HG03280 (cell line): ENCODE measurements around the gene PSMA2.

Experiments
- ATAC-seq: cut with Tn5 transposase; IDR thresholded peaks from one replicate; pipeline ENCODE4 v1.9.1; 2021; ENCODE audit warnings: mild to moderate bottlenecking, moderate library complexity; ENCODE audit not compliant: unreplicated experiment

Gene PSMA2

DNA sequence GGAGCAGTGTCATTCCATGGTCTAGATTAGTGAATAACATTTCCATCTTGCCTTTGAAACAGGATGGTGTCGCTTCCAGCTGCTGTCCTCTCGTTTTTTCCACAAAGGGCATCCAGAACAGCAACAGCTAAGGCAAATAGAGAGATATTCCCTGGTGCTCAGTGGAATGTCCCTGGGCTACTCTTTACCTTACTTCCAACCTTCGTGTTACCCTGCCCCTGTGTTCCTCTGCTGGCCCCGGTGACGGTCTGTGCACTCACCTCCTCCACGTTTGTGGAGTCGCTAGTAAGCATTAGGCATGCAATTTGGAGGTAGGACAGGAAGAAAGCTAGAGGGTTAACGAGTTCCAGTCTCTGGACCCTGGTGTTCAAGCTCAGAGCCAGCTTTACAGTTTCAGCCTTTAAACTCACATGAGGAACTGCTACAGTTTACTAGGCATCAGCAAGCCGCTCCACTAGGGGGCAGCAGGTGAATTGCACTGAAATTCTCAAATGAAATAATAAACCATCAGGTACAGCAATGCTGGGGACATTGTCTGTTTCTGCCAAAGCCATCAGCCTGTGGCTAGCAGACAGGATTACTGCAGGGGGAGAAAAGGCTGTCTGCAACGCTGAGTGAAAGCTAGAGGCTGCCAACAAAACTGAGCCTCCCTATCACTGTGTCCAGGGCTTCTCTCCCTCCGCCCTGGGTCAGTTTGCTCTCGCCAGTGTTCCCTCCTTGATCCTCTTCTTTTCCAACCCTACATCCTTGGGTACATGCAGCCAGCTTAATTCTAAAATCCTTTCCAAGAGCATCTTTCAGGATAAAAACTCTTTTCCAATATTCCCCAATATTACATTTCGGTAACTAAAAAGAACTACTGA is 9.2 kb upstream of the PSMA2 start:
- no peak for ATAC-seq

- ATAC-seq = no peak
Observed at GRCh38 chr7:42939457-42940240, 7.7 kb upstream of the PSMA2 start.

GRCh38 chr7:42935861-42936260 is 3.9 kb upstream of the PSMA2 start:
- no peak for ATAC-seq

- no peak for ATAC-seq
Observed at GRCh38 chr7:42934291-42934690, 2.3 kb upstream of the PSMA2 start.

DNA sequence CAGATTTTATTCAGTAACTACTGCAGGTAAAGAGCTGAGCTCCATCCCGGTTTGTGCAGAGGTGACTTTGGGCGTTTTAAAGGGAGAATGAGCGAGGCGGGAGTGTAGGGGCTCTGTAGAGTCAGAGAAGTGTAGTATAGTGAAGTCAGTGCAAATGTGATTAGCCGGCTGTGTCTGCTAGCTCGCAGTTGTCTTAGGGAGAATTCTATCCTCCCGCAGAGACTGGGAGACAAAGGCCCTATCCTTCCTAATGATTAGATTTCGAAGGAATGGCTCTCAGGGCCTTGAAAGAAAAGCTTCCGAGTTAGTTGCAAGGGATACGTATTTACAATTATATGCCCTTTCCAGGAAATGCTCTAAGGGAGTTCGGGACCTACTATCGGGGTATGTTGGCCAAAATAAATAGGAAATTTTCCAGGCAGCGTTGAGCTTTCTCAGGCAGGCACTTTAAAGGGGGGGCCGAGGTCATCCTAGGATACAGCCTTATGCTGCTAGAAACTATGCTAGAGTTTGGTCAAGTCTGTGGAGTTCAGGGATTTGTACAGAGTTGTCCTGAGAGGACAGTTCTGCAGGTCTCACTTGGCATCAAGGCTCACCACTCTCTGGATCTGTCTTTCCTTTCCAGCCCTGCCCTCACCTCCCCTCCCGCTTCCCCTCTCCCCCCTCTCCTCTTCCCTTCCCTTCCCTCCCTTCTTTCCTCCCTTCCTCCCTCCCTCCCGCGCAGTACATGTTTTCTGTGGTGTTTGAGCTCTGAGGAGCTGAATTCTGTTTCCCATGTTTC is 1.0 kb upstream of the PSMA2 start:
- no peak for ATAC-seq

GRCh38 chr7:42931447-42931833 is 534 bp downstream of the PSMA2 start:
- no peak for ATAC-seq

- ATAC-seq = no peak
Observed at GRCh38 chr7:42930889-42931288, 1.1 kb downstream of the PSMA2 start.

DNA sequence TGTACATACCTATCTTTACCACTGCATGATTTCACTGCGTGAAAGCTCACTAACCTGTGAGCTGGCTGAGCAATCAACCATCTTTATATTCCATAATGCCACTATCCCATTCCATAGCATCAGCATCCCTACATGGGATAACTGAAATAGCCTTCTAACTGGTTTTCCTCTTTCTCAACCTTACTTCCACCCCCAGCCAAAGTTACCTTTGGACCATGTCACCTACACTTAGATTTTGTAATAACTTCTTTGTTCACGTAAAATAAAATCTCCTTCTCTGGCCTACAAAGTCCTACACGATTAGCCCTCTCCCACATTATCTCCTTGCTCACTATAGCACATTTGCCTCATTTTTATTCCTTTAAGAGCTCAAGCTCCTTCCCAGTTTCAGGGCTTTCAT is 2.5 kb downstream of the PSMA2 start:
- no peak for ATAC-seq

DNA sequence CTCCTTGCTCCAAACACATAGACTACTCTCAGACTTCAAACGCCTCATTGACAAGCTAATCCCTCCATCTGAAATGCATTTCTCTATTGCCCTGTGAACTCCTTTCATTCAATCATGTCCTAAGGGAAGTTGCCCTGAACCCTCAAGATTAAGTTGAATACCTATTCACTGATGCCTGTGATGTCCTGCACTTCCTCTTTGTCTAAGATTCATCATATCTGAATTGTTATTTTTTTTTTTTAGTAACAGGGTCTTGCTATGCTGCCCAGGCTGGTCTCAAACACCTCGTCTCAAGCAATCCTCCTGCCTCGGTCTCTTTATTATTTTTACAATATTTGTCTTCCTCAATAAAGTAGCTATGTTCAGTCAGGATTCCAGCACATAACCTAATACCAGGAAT is 3.2 kb downstream of the PSMA2 start:
- ATAC-seq = no peak

- ATAC-seq = no peak
Observed at GRCh38 chr7:42926204-42926603, 5.8 kb downstream of the PSMA2 start.

- no peak for ATAC-seq
Observed at GRCh38 chr7:42925630-42926029, 6.3 kb downstream of the PSMA2 start.

GRCh38 chr7:42924223-42924838 is 7.6 kb downstream of the PSMA2 start:
- no peak for ATAC-seq

DNA sequence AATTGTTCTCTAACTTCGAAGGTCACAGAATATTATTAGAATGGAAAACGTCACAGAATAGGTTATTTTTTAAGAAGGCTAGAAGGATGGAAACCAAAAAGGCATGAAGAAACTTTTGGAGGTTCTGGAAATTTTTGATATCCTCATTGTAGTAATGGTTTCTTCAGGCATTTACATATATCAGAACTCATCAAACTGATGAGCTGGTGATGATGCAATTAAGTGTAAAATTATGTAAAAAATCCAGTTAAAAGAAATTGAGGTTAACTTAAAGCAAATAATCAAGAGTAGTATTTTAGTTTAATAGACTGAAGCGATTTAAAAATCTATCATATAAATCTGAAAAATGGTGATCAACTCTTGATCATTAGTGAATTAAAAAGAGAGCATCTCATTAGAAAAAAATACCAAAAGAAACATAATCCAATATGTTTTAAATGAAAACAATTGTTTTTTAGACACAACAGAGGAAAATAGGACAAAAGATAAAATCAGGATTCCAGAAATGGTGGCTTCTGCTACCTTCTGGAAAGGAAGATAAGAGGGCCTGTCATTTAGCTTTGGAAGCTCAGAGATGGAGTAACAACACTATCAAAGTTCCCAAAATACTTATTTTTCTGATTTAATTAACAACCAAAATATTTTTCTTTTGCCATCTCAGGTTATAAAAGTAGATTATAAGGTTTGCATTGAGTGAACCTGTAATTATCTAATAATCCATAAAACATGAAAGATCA is 9.8 kb downstream of the PSMA2 start:
- ATAC-seq = no peak

DNA sequence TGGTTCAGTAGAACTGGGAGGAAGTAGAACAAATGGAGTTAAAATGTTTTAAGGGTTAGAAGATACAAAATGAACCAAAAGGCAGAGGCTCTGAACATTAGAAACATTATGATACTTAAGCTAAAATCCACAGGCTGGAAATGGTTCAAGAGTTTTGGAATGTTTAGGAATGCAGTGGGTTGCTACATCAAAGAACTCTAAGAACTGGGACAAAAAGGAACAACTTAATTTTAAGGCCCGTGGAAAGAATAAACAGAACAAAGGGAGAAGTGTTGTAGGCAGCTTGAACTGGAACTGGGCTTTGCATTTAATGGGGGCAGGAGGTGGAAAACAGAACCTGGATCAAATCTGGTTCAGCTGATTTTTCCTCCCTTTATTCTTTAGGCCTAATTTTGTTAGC is 16.6 kb downstream of the PSMA2 start:
- ATAC-seq = no peak

GRCh38 chr7:42914421-42915045 is 17.4 kb downstream of the PSMA2 start:
- no peak for ATAC-seq

DNA sequence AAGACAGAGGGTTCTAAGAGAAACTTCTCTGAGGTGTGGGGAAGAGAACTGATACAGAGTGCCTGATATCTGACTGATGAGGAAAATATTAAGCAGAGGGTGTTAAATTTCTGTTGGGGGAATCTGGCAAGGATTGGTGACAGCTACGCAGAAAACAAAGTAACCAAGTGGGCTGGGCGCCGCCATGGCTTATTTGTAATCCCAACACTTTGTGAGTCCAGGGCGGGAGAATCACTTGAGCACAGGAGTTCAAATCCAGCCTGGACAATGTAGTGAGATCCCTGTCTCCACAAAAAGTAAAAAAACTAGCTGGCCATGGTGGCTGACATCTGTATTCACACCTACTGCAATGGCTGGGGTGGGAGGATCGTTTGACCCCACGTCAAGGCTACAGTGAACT is 18.0 kb downstream of the PSMA2 start:
- ATAC-seq = no peak

DNA sequence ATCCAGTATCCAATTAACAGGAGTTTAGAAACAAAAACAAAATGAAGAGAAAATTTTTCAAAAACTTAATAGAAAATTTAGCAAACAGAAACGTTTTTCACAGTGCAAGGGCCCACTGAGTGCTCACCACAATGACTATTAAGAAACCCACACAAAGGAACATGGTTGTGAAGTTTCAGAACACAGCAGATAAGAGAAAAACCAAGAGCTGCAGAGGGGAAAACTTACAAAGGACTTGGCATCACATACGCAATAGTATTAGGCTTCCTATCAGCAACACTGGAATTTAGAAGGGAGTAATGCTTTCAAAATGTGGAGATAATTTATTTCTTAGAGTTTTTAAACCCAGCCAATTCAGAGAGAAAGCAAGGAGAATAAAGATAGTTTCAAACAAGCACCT is 18.4 kb downstream of the PSMA2 start:
- no peak for ATAC-seq

- peak; percentile 89 for ATAC-seq
Observed at GRCh38 chr7:42911454-42912447, 20.2 kb downstream of the PSMA2 start, which contains the start of gene C7orf25. TSS of gene C7orf25 (minus strand) at chr7:42912070. CDS start at chr7:42910900, 1,170 bp downstream.

- ATAC-seq = no peak
Observed at GRCh38 chr7:42910306-42910705, 21.7 kb downstream of the PSMA2 start.
